Measurements from ENCODE around the gene HDAC9.

DNA sequence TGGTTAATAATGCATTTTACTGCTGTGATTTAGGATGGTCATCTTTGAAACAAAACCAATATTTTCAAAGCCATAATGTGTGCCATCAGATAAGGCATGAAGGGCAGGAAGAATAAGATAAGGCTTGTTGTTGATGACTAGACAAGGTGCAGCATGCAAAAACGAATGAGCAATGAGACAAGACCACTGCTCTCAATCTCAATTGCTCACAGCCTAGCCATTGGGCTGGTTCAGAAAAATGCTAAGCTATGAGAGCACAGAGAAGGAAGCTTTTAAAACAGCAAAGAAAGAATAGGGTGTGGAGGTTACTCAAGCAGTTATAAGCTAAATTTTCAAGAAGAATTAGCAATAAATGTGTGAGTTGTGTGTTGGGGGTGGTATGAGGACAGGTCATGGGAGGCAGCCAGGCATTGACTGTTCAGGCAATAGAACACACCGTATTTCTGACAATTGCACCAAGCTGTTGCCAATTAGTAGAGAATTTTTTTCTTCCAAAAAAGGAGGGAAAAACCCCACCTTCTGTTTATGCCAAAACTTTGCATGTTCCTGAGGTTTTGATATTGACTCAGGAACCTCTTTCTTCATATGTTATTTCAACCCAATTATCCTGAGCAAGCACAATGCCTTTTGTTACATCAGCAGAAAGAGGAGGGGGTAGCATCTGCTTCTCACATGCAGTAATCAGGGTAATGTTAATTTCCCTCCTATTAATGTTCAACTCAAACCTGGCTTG is 276.5 kb downstream of the HDAC9 start:
- no peak for TF ChIP-seq SIN3A (IDR thresholded peaks at IDR 0.05; ENCODE audit: borderline replicate concordance, insufficient read depth, low read depth, low read length)
- TF ChIP-seq CTCF (IDR thresholded peaks at IDR 0.05) = no peak
- no peak for TF ChIP-seq TCF7L2 (IDR thresholded peaks at IDR 0.05; ENCODE audit: low read depth, low read length)
- TF ChIP-seq REST (IDR thresholded peaks at IDR 0.05; ENCODE audit: insufficient read depth in 1 of 2, low read depth in 2 of 2, low read length in 1 of 2) = no peak
